Measurements from ENCODE around the gene ROR1. TPM values are rescaled to one million over a fixed set of nuclear protein-coding genes. Genes with fewer than 3 reads are reported as not detected.

Gene ROR1
- total RNA-seq, 1 experiment from 2014 or later = 37.2 TPM

DNA sequence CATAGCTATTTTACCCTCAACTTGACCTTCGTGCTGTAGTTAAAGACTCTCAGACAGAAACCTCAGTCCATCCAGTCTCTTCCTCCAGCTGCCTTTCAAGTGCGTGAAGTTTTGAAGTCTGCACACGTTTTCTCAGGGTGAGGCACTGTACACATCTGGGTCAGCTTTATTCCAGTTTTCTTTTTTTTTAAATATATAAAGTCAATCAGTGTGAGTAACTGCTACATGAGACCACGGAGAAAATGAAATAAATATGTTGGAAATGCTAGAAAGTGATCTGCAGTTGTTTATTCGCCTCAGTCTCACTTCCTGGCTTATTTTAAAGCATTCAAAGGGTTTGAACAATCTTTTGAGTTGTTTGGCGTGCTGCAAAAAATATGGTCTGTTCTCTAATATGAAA is 135.7 kb downstream of the ROR1 start:
- Mint-ChIP-seq H3K27me3 (ENCODE audit: insufficient read depth, unreplicated experiment) (no peaks in the 10 kb centered on the region), H3K36me3 (ENCODE audit: insufficient read depth, unreplicated experiment) (peaks cover 7% of the 10 kb centered on the region), H3K27ac (ENCODE audit: unreplicated experiment) (no peak overlapping the region), H3K4me1 (ENCODE audit: low read depth, unreplicated experiment) (peaks cover 29% of the 10 kb centered on the region), H3K4me3 (ENCODE audit: unreplicated experiment) (no peak overlapping the region), H3K9me3 (ENCODE audit: unreplicated experiment) (no peaks in the 10 kb centered on the region)
- Histone ChIP-seq H3K4me3 (ENCODE audit: low read depth, low read length) (no peak overlapping the region), H3K4me1 (peaks cover 24% of the 10 kb centered on the region), H3K9me3 (no peaks in the 10 kb centered on the region), H3K27me3 (replicated peaks; ENCODE audit: control insufficient read depth, insufficient read depth, low read length) (no peaks in the 10 kb centered on the region; the same call in 1 of the 2 replicates), H3K36me3 (ENCODE audit: control insufficient read depth, insufficient read depth, low read length) (no peaks in the 10 kb centered on the region)
- no peak for TF ChIP-seq CTCF (IDR thresholded peaks at IDR 0.05; ENCODE audit: insufficient read depth in 1 of 2, low read depth in 1 of 2, low read length in 1 of 2, severe bottlenecking in 1 of 2, unreplicated experiment in 1 of 2)
- intact Hi-C loops (cut with micrococcal nuclease; ENCODE audit: unreplicated experiment) = no loop called here
- ChIA-PET CTCF (no interaction called here), POLR2A (no interaction called here)
- no TSS peak for BruUV-seq (replicated peaks)
- DNase-seq = no peak

DNA sequence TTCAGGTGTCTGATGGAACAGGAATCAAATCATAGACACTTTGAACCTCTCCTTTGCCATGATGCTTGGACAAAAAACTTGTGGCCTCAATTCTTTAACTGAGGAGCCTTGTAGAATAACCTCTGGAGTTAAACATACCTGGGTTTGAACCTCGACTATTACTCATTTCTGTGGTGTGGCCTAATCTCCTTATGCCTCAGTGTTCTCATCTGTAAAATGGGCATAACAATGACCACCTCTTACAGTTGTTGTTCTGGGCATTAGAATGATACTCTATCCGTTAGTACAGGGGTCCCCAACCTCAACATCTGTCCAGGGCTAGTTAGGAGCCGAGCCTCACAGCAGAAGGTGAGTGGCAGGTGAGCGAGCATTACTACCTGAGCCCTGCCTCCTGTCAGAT is 137.2 kb downstream of the ROR1 start:
- H3K4me3 Mint-ChIP-seq (ENCODE audit: unreplicated experiment) = no peak overlapping the region
- Histone ChIP-seq H3K4me3 (ENCODE audit: low read depth, low read length) (no peak overlapping the region), H3K9me3 (no peaks in the 10 kb centered on the region), H3K36me3 (ENCODE audit: control insufficient read depth, insufficient read depth, low read length) (no peaks in the 10 kb centered on the region), H3K4me1 (peaks cover 31% of the 10 kb centered on the region), H3K27me3 (replicated peaks; ENCODE audit: control insufficient read depth, insufficient read depth, low read length) (no peaks in the 10 kb centered on the region; the same call in 1 of the 2 replicates)
- TF ChIP-seq CTCF (IDR thresholded peaks at IDR 0.05; ENCODE audit: insufficient read depth in 1 of 2, low read depth in 1 of 2, low read length in 1 of 2, severe bottlenecking in 1 of 2, unreplicated experiment in 1 of 2) = no peak
- H3K27ac Mint-ChIP-seq (ENCODE audit: unreplicated experiment) = no peak overlapping the region
- H3K4me1 Mint-ChIP-seq (ENCODE audit: low read depth, unreplicated experiment) = peaks cover 36% of the 10 kb centered on the region
- DNase-seq = no peak
- POLR2A ChIA-PET = no interaction called here
- no TSS peak for BruUV-seq (replicated peaks)
- CTCF ChIA-PET = no interaction called here
- H3K36me3 Mint-ChIP-seq (ENCODE audit: insufficient read depth, unreplicated experiment) = peaks cover 9% of the 10 kb centered on the region
- H3K27me3 Mint-ChIP-seq (ENCODE audit: insufficient read depth, unreplicated experiment) = no peaks in the 10 kb centered on the region
- intact Hi-C loops (cut with micrococcal nuclease; ENCODE audit: unreplicated experiment) = no loop called here
- no peaks in the 10 kb centered on the region for H3K9me3 Mint-ChIP-seq (ENCODE audit: unreplicated experiment)

DNA sequence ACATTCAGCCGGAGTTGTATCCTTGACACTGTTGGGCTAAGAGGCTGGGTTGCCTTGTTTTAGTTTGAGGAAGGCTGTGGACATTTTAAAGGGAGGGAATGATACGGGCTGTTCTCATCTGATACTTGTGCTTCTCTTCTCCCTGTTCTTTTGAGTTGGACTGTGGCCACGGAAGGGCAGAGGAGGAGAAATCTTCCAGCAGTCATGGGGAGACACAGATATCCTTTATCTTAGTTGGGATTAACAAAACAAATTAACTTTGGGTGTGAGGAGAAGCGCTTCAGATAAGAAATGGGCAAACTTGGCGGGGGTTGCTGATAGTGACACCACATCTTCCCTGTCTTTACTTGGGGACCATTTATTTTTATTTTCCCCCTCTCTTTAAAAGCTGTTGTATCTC is 138.8 kb downstream of the ROR1 start:
- peak overlapping the region; percentile 54 for H3K4me3 Mint-ChIP-seq (ENCODE audit: unreplicated experiment)
- no TSS peak for BruUV-seq (replicated peaks)
- intact Hi-C loops (cut with micrococcal nuclease; ENCODE audit: unreplicated experiment) = no loop called here
- H3K4me1 Mint-ChIP-seq (ENCODE audit: low read depth, unreplicated experiment) = peaks cover 47% of the 10 kb centered on the region
- peak overlapping the region; percentile 37 for H3K27ac Mint-ChIP-seq (ENCODE audit: unreplicated experiment)
- TF ChIP-seq CTCF (IDR thresholded peaks at IDR 0.05; ENCODE audit: insufficient read depth in 1 of 2, low read depth in 1 of 2, low read length in 1 of 2, severe bottlenecking in 1 of 2, unreplicated experiment in 1 of 2) = no peak
- peaks cover 14% of the 10 kb centered on the region for H3K36me3 Mint-ChIP-seq (ENCODE audit: insufficient read depth, unreplicated experiment)
- no peak for DNase-seq
- Histone ChIP-seq H3K36me3 (ENCODE audit: control insufficient read depth, insufficient read depth, low read length) (no peaks in the 10 kb centered on the region), H3K27me3 (replicated peaks; ENCODE audit: control insufficient read depth, insufficient read depth, low read length) (no peaks in the 10 kb centered on the region), H3K4me3 (ENCODE audit: low read depth, low read length) (no peak overlapping the region), H3K4me1 (peaks cover 45% of the 10 kb centered on the region), H3K9me3 (no peaks in the 10 kb centered on the region)
- H3K27me3 Mint-ChIP-seq (ENCODE audit: insufficient read depth, unreplicated experiment) = no peaks in the 10 kb centered on the region
- H3K9me3 Mint-ChIP-seq (ENCODE audit: unreplicated experiment) = no peaks in the 10 kb centered on the region
- POLR2A ChIA-PET = no interaction called here
- CTCF ChIA-PET = no interaction called here

All from Caco-2 (cell line).